Keratinocyte (primary cell): Measurements from ENCODE around the gene ARMH1. TPM values are rescaled to one million over a fixed set of nuclear protein-coding genes. Genes with fewer than 3 reads are reported as not detected.

Experiments used
- DNase-seq: peaks from one replicate; pipeline ENCODE4 v3.0.0-alpha.2; 2011; ENCODE audit warnings: low read depth, missing footprints, low spot score
- FAIRE-seq: peaks from 2 replicates; lab custom pipeline; 2011; peaks lifted over from hg19 to GRCh38; lab: Jason Lieb, UNC
- H2AFZ ChIP-seq: 2 replicates; pipeline ENCODE4 v1.6.0; 2012; ENCODE audit warnings: low read length, control low read depth, inconsistent platforms; ENCODE audit not compliant: control insufficient read depth
- H3K27ac ChIP-seq: 2 replicates; pipeline ENCODE4 v1.5.1; 2011; ENCODE audit warnings: low read length; ENCODE audit not compliant: control insufficient read depth, insufficient read depth
- H3K27me3 ChIP-seq: 3 replicates; pipeline ENCODE4 v1.6.0; 2011; ENCODE audit warnings: low read length; ENCODE audit not compliant: control insufficient read depth, insufficient read depth; ENCODE audit errors: extremely low read depth
- H3K36me3 ChIP-seq, 2 experiments: 2 replicates in 1 of 2; 3 replicates in 1 of 2; pipeline ENCODE4 v1.5.1; 2011; ENCODE audit warnings: low read length in 2 of 2, mild to moderate bottlenecking in 1 of 2; ENCODE audit not compliant: control insufficient read depth in 2 of 2, insufficient read depth in 2 of 2; ENCODE audit errors: extremely low read depth in 1 of 2
- H3K4me1 ChIP-seq: 3 replicates; pipeline ENCODE4 v1.5.1; 2011; ENCODE audit warnings: low read length; ENCODE audit not compliant: control insufficient read depth, insufficient read depth; ENCODE audit errors: extremely low read depth
- H3K4me2 ChIP-seq: 3 replicates; pipeline ENCODE4 v1.6.0; 2011; ENCODE audit warnings: low read depth, low read length; ENCODE audit not compliant: control insufficient read depth, insufficient read depth; ENCODE audit errors: extremely low read depth
- H3K4me3 ChIP-seq, 3 experiments: fragments of 200-600 bp in 1 of 3; sonication (generic) in 1 of 3; 2 replicates in 2 of 3; 3 replicates in 1 of 3; pipeline ENCODE4 v1.5.1; 2011 to 2016; ENCODE audit warnings: low read length in 3 of 3, mild to moderate bottlenecking in 3 of 3, control low read depth in 2 of 3, inconsistent platforms in 1 of 3, low read depth in 1 of 3, mixed read lengths in 1 of 3, mixed run types in 1 of 3, moderate library complexity in 1 of 3; ENCODE audit not compliant: control insufficient read depth in 2 of 3, insufficient read depth in 2 of 3; ENCODE audit errors: extremely low read depth in 1 of 3
- H3K79me2 ChIP-seq: 2 replicates; pipeline ENCODE4 v1.6.0; 2012; ENCODE audit warnings: low read length; ENCODE audit not compliant: control insufficient read depth, insufficient read depth
- H3K9ac ChIP-seq: 3 replicates; pipeline ENCODE4 v1.6.0; 2011; ENCODE audit warnings: low read length; ENCODE audit not compliant: control insufficient read depth, insufficient read depth; ENCODE audit errors: extremely low read depth
- H3K9me1 ChIP-seq: 3 replicates; pipeline ENCODE4 v1.6.0; 2011; ENCODE audit warnings: low read length; ENCODE audit not compliant: control insufficient read depth, insufficient read depth; ENCODE audit errors: extremely low read depth
- H3K9me3 ChIP-seq: 2 replicates; pipeline ENCODE4 v1.5.1; 2012; ENCODE audit warnings: low read depth, low read length; ENCODE audit not compliant: control insufficient read depth
- H4K20me1 ChIP-seq: 3 replicates; pipeline ENCODE4 v1.6.0; 2011; ENCODE audit warnings: low read length; ENCODE audit not compliant: control insufficient read depth, insufficient read depth; ENCODE audit errors: extremely low read depth
- EZH2 ChIP-seq: IDR thresholded peaks from one replicate; pipeline ENCODE4 v1.6.1; 2012; ENCODE audit warnings: inconsistent platforms, mild to moderate bottlenecking, low read length, moderate library complexity
- dilution Hi-C: fragments of 300-500 bp; cut with MboI; formaldehyde crosslinking; loops from one replicate; pipeline ENCODE4 v1.7.0; 2020; ENCODE audit warnings: low sequenced_read_pairs; ENCODE audit not compliant: extremely low pct_ligation_motif_present
- polyA plus RNA-seq, 5 experiments: library from polyadenylated mRNA; depleted of rRNA in 3 of 5; stranded (reverse) in 3 of 5; stranded (forward) in 1 of 5; unstranded in 1 of 5; fragments of >200 nt; gene quantifications; 1 replicate in 1 of 5; 2 replicates in 3 of 5; 3 replicates in 1 of 5; pipeline versions ENCODE4 v1.2.1 to v1.2.3, GENCODE V29; 2011 to 2012; ENCODE audit warnings: missing spikeins in 2 of 5, low read depth in 1 of 5, low replicate concordance in 1 of 5
- TF ChIP-seq, protein P1 (sequence below), 3 experiments: IDR thresholded peaks in 1 of 3; conservative IDR thresholded peaks in 1 of 3; optimal IDR thresholded peaks in 1 of 3; 2 replicates in 2 of 3; 3 replicates in 1 of 3; pipeline versions ENCODE3 to v1.5.1; 2011; ENCODE audit warnings: low read length in 3 of 3, mild to moderate bottlenecking in 3 of 3, moderate library complexity in 2 of 3, control low read depth in 1 of 3, inconsistent platforms in 1 of 3; ENCODE audit not compliant: insufficient read depth in 2 of 3; ENCODE audit errors: extremely low read depth in 1 of 3

ARMH1 gene
- polyA plus RNA-seq, 1 donor (not counting 4 experiments of a cell fraction or from before 2014, with no cell fraction given) = 0.22 TPM

GRCh38 chr1:44631333-44631646 is 43.2 kb upstream of the ARMH1 start:
- Histone ChIP-seq H3K4me1 (peaks cover 25% of the 10 kb centered on the region), H3K36me3 (peaks cover 11 to 26% of the 10 kb centered on the region in 2 experiments), H3K9ac (peak overlapping the region; percentile 80), H3K79me2 (peaks cover 17% of the 10 kb centered on the region), H3K27ac (peak overlapping the region; percentile 77), H3K4me3 (peak overlapping the region; percentile 58 to 84 (median 80)), H2AFZ (peak overlapping the region; percentile 87), H3K9me1 (no peaks in the 10 kb centered on the region), H3K9me3 (no peaks in the 10 kb centered on the region), H4K20me1 (peaks cover 1% of the 10 kb centered on the region), H3K4me2 (peak overlapping the region; percentile 79), H3K27me3 (no peaks in the 10 kb centered on the region)
- TF ChIP-seq, protein P1, sequence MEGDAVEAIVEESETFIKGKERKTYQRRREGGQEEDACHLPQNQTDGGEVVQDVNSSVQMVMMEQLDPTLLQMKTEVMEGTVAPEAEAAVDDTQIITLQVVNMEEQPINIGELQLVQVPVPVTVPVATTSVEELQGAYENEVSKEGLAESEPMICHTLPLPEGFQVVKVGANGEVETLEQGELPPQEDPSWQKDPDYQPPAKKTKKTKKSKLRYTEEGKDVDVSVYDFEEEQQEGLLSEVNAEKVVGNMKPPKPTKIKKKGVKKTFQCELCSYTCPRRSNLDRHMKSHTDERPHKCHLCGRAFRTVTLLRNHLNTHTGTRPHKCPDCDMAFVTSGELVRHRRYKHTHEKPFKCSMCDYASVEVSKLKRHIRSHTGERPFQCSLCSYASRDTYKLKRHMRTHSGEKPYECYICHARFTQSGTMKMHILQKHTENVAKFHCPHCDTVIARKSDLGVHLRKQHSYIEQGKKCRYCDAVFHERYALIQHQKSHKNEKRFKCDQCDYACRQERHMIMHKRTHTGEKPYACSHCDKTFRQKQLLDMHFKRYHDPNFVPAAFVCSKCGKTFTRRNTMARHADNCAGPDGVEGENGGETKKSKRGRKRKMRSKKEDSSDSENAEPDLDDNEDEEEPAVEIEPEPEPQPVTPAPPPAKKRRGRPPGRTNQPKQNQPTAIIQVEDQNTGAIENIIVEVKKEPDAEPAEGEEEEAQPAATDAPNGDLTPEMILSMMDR (optimal IDR thresholded peaks at IDR 0.05 in 1 of 3, IDR thresholded peaks at IDR 0.05 in 1 of 3, conservative IDR thresholded peaks at IDR 0.05 in 1 of 3; ENCODE audit: extremely low read depth in 1 of 3, insufficient read depth in 2 of 3, low read length in 3 of 3) = no peak
- no peak for TF ChIP-seq EZH2
- no peak for FAIRE-seq
- DNase-seq = no peak
- dilution Hi-C loops = no loop called here

GRCh38 chr1:44631647-44632539 is 42.6 kb upstream of the ARMH1 start:
- FAIRE-seq (no peak), DNase-seq (peak; percentile 76)
- peak overlapping the region; percentile 97 for H3K4me2 ChIP-seq
- peak overlapping the region; percentile 77 for H3K27ac ChIP-seq
- H3K36me3 ChIP-seq = peaks cover 11 to 28% of the 10 kb centered on the region in 2 experiments
- H3K9me1 ChIP-seq = peaks cover 5% of the 10 kb centered on the region
- peaks cover 7% of the 10 kb centered on the region for H4K20me1 ChIP-seq
- H3K27me3 ChIP-seq = no peaks in the 10 kb centered on the region
- H3K79me2 ChIP-seq = peaks cover 17% of the 10 kb centered on the region
- peak overlapping the region; percentile 87 for H2AFZ ChIP-seq
- H3K4me3 ChIP-seq = peak overlapping the region; percentile 58 to 84 (median 80)
- TF ChIP-seq, protein P1 (optimal IDR thresholded peaks at IDR 0.05 in 1 of 3, IDR thresholded peaks at IDR 0.05 in 1 of 3, conservative IDR thresholded peaks at IDR 0.05 in 1 of 3; ENCODE audit: extremely low read depth in 1 of 3, insufficient read depth in 2 of 3, low read length in 3 of 3) = no peak
- TF ChIP-seq EZH2 = no peak
- dilution Hi-C loops = no loop called here
- peak overlapping the region; percentile 80 for H3K9ac ChIP-seq
- peaks cover 31% of the 10 kb centered on the region for H3K4me1 ChIP-seq
- no peaks in the 10 kb centered on the region for H3K9me3 ChIP-seq
